Measurements from ENCODE around the gene LTBP1. TPM values are rescaled to one million over a fixed set of nuclear protein-coding genes. Genes with fewer than 3 reads are reported as not detected.

Gene LTBP1
- total and polyA plus RNA-seq, 12 donors, result 6.2 to 47.2 (median 15.5) TPM

DNA sequence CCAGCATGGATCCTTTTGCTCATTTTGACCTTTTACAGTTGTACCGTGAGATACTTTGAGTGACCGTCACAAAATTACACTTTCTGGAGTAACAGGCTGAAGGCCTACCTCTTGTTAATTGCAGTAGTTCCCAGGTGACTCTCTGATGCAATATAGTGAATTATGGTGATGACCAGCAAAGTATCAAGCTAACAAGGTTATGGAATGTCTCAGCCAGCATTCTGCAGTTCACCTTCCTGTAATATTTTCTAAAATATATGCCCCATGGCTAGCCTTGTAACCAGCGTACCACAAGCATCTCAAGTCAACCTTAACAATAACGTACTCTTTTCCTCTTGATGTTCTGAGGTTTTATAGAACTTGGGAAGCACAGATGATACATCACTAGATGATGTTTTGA lies 234.7 kb downstream of the LTBP1 start:
- Histone ChIP-seq H3K27ac (no peak overlapping the region), H3K4me1 (replicated peaks in 1 of 2) (no peaks in the 10 kb centered on the region), H3K9me3 (replicated peaks in 1 of 3) (no peaks in the 10 kb centered on the region), H3K27me3 (no peaks in the 10 kb centered on the region), H3K4me3 (no peak overlapping the region), H3K36me3 (replicated peaks in 1 of 2) (no peaks in the 10 kb centered on the region)
- TF ChIP-seq, protein P1, sequence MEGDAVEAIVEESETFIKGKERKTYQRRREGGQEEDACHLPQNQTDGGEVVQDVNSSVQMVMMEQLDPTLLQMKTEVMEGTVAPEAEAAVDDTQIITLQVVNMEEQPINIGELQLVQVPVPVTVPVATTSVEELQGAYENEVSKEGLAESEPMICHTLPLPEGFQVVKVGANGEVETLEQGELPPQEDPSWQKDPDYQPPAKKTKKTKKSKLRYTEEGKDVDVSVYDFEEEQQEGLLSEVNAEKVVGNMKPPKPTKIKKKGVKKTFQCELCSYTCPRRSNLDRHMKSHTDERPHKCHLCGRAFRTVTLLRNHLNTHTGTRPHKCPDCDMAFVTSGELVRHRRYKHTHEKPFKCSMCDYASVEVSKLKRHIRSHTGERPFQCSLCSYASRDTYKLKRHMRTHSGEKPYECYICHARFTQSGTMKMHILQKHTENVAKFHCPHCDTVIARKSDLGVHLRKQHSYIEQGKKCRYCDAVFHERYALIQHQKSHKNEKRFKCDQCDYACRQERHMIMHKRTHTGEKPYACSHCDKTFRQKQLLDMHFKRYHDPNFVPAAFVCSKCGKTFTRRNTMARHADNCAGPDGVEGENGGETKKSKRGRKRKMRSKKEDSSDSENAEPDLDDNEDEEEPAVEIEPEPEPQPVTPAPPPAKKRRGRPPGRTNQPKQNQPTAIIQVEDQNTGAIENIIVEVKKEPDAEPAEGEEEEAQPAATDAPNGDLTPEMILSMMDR (IDR thresholded peaks at IDR 0.05), result no peak
- no peak for TF ChIP-seq POLR2A (IDR thresholded peaks at IDR 0.05)
- intact Hi-C loops (cut with DNase I), result no loop called here
- 72 to 96% (median 88%) methylated on average over 4 of the region's 4 CpGs for whole genome bisulfite sequencing, 4 donors
- DNase-seq, result no peak

DNA sequence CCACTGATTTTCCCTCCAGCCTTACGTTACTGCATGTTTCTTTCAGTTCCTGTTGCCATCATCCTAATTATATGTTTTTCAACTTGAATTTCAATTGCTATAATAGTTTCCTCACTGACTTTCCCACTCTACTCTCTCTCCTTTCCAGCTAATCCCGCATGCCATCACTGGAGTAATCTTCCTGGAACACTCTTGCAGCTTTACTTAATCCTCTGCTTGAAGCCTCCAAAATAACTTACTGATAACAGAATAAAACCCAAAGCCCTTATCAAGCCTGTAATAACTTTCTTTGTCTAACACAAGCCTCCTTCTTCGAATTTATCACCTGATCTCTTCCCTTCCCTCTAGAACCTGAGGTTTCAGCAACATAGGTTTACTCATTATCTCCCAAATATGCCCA lies 237.3 kb downstream of the LTBP1 start:
- H3K27ac ChIP-seq, result no peak overlapping the region
- intact Hi-C loops (cut with DNase I), result no loop called here

DNA sequence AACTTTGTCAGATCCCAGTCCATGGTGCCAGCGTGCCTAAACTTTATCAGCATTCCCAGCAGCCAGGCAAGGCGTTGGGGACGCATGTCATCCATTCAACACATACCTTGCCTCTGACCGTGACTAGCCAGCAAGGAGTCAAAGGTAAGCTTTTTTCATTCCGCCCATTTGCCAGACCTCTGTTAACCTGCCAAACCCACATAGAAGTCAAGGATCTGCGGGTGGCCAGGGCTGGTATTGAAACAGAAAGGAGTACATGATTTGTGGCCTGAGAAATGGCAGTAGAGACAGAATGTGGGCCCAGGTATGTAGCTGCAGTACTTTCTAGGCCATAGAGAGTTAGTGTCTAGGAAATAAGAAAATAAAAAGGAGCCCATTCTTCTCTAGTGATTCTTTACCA lies 240.2 kb downstream of the LTBP1 start:
- Histone ChIP-seq H3K36me3 (replicated peaks in 1 of 2) (no peaks in the 10 kb centered on the region), H3K27ac (no peak overlapping the region), H3K4me1 (replicated peaks in 1 of 2) (no peaks in the 10 kb centered on the region), H3K9me3 (replicated peaks in 1 of 3) (no peaks in the 10 kb centered on the region), H3K27me3 (no peaks in the 10 kb centered on the region), H3K4me3 (no peak overlapping the region)
- DNase-seq, result no peak
- TF ChIP-seq, protein P1 (IDR thresholded peaks at IDR 0.05), result no peak
- intact Hi-C loops (cut with DNase I), result no loop called here
- whole genome bisulfite sequencing, 4 donors, result 80 to 88% (median 85%) methylated on average over 6 of the region's 6 CpGs

More for the DNA sequence above, 237.3 kb downstream of the LTBP1 start:
- no peak for DNase-seq
- no peak overlapping the region for H3K4me3 ChIP-seq
- H3K27me3 ChIP-seq, result no peaks in the 10 kb centered on the region
- TF ChIP-seq, protein P1 (IDR thresholded peaks at IDR 0.05), result no peak
- TF ChIP-seq POLR2A (IDR thresholded peaks at IDR 0.05), result no peak
- H3K4me1 ChIP-seq (replicated peaks in 1 of 2), result no peaks in the 10 kb centered on the region
- H3K9me3 ChIP-seq (replicated peaks in 1 of 3), result no peaks in the 10 kb centered on the region
- WGBS, 4 donors, result 70 to 79% (median 76%) methylated on average over 3 of the region's 3 CpGs
- H3K36me3 ChIP-seq (replicated peaks in 1 of 2), result no peaks in the 10 kb centered on the region

DNA sequence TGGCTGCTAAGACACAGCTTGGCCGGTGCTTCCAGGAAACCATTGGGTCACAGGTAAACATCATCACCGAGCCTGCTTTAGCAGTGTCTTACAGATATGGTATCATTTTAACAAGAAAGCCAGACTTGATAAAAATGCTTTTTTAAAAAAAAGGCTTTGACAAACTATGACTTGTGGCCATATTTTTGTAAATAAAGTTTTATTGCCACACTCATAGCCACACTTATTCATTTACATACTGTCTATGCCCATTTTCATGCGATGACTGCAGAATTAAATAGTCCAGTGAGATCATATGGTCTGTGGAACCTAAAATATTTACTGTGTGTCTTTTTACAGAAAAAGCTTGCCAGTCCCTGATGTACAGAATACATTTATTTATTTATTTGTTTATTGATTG lies 242.0 kb downstream of the LTBP1 start:
- Histone ChIP-seq H3K36me3 (replicated peaks in 1 of 2) (no peaks in the 10 kb centered on the region), H3K4me3 (no peak overlapping the region), H3K9me3 (replicated peaks in 1 of 3) (no peaks in the 10 kb centered on the region), H3K27ac (no peak overlapping the region), H3K4me1 (replicated peaks in 1 of 2) (no peaks in the 10 kb centered on the region), H3K27me3 (no peaks in the 10 kb centered on the region)
- WGBS, 4 donors, result 93 to 98% (median 95%) methylated on average over 3 of the region's 3 CpGs
- no peak for TF ChIP-seq POLR2A (IDR thresholded peaks at IDR 0.05)
- TF ChIP-seq, protein P1 (IDR thresholded peaks at IDR 0.05), result no peak
- DNase-seq, result no peak
- intact Hi-C loops (cut with DNase I), result no loop called here

Data from adrenal gland (tissue), 12 donors.